SK-N-SH treated with all-trans-retinoic acid at 6 μM for 48 hours (cell line): ENCODE results near the gene ABHD4.
A peak's percentile ranks its signal among the peaks of the same experiment; 100 is the strongest.

Experiments
- ATAC-seq: fragments of 200-7000 bp; cut with Tn5 transposase; 3 replicates; pipeline ENCODE4 v1.9.1; 2020; ENCODE audit warnings: mild to moderate bottlenecking, moderate library complexity
- ARNTL ChIP-seq: fragments of 450-650 bp; formaldehyde crosslinking; IDR thresholded peaks from 2 replicates; pipeline ENCODE4 v1.5.0; 2020; ENCODE audit warnings: low read depth, mild to moderate bottlenecking, moderate library complexity, borderline replicate concordance
- BACH2 ChIP-seq: fragments of 250-450 bp; sonication (Bioruptor Pico); IDR thresholded peaks from 2 replicates; pipeline ENCODE4 v1.9.0; 2021; ENCODE audit warnings: mild to moderate bottlenecking, borderline replicate concordance
- CSDC2 ChIP-seq: fragments of 250-450 bp; sonication (Bioruptor Pico); IDR thresholded peaks from 2 replicates; pipeline ENCODE4 v1.5.0; 2020; ENCODE audit warnings: mild to moderate bottlenecking, moderate library complexity
- ESRRG ChIP-seq: fragments of 250-450 bp; sonication (Bioruptor Pico); IDR thresholded peaks from 2 replicates; pipeline ENCODE4 v1.6.1; 2021; ENCODE audit warnings: mild to moderate bottlenecking
- ISL1 ChIP-seq: fragments of 250-450 bp; sonication (Bioruptor Pico); IDR thresholded peaks from 2 replicates; pipeline ENCODE4 v2.1.2; 2022; ENCODE audit warnings: mild to moderate bottlenecking, moderate library complexity
- OSR1 ChIP-seq: fragments of 250-450 bp; sonication (Bioruptor Pico); IDR thresholded peaks from 2 replicates; pipeline ENCODE4 v1.8.0; 2022; ENCODE audit warnings: moderate library complexity, mild to moderate bottlenecking, inconsistent platforms
- PPARA ChIP-seq: fragments of 250-450 bp; sonication (Bioruptor Pico); IDR thresholded peaks from 2 replicates; pipeline ENCODE4 v1.5.0; 2020; ENCODE audit warnings: mild to moderate bottlenecking, borderline replicate concordance
- RARB ChIP-seq: fragments of 250-450 bp; sonication (Bioruptor Pico); IDR thresholded peaks from 2 replicates; pipeline ENCODE4 v1.8.0; 2021; ENCODE audit warnings: mild to moderate bottlenecking, moderate library complexity
- SNAI2 ChIP-seq: fragments of 250-450 bp; sonication (Bioruptor Pico); IDR thresholded peaks from 2 replicates; pipeline ENCODE4 v1.5.0; 2020; ENCODE audit warnings: mild to moderate bottlenecking, moderate library complexity
- TOX ChIP-seq: fragments of 250-450 bp; sonication (Bioruptor Pico); IDR thresholded peaks from 2 replicates; pipeline ENCODE4 v1.8.0; 2021; ENCODE audit warnings: mild to moderate bottlenecking, moderate library complexity, borderline replicate concordance
- ZC3H10 ChIP-seq: fragments of 250-450 bp; sonication (Bioruptor Pico); IDR thresholded peaks from 2 replicates; pipeline ENCODE4 v1.5.1; 2021; ENCODE audit warnings: mild to moderate bottlenecking, moderate library complexity
- ZFP3 ChIP-seq: fragments of 250-450 bp; sonication (Bioruptor Pico); IDR thresholded peaks from 2 replicates; pipeline ENCODE4 v1.5.0; 2020; ENCODE audit warnings: mild to moderate bottlenecking, moderate library complexity
- ZFP30 ChIP-seq: fragments of 450-650 bp; formaldehyde crosslinking; IDR thresholded peaks from 2 replicates; pipeline ENCODE4 v1.5.0; 2022; ENCODE audit warnings: mild to moderate bottlenecking, moderate library complexity
- ZNF565 ChIP-seq: fragments of 450-650 bp; formaldehyde crosslinking; conservative IDR thresholded peaks from 2 replicates; pipeline ENCODE4 v1.5.0; 2020; ENCODE audit warnings: low read depth, mild to moderate bottlenecking, moderate library complexity
- ZNF70 ChIP-seq: fragments of 450-650 bp; formaldehyde crosslinking; IDR thresholded peaks from 2 replicates; pipeline ENCODE4 v1.5.0; 2020; ENCODE audit warnings: mild to moderate bottlenecking, moderate library complexity
- ZNF8 ChIP-seq: fragments of 450-650 bp; formaldehyde crosslinking; IDR thresholded peaks from 2 replicates; pipeline ENCODE4 v1.5.0; 2020; ENCODE audit warnings: mild to moderate bottlenecking, moderate library complexity
- TF ChIP-seq, protein P1 (sequence below): fragments of 250-450 bp; sonication (Bioruptor Pico); IDR thresholded peaks from 2 replicates; pipeline ENCODE4 v1.8.0; 2021; ENCODE audit warnings: low read depth, mild to moderate bottlenecking, moderate library complexity, borderline replicate concordance
- TF ChIP-seq, protein P2 (sequence below): fragments of 250-450 bp; sonication (Bioruptor Pico); IDR thresholded peaks from 2 replicates; pipeline ENCODE4 v1.8.0; 2020; ENCODE audit warnings: mild to moderate bottlenecking, moderate library complexity, borderline replicate concordance
- TF ChIP-seq, protein P3 (sequence below): fragments of 250-450 bp; sonication (Bioruptor Pico); IDR thresholded peaks from 2 replicates; pipeline ENCODE4 v1.5.0; 2020; ENCODE audit warnings: mild to moderate bottlenecking, moderate library complexity
- TF ChIP-seq, protein P4 (sequence below): fragments of 250-450 bp; sonication (Bioruptor Pico); IDR thresholded peaks from 2 replicates; pipeline ENCODE4 v1.5.1; 2020; ENCODE audit warnings: low read depth, mild to moderate bottlenecking, moderate library complexity

The ABHD4 gene

DNA sequence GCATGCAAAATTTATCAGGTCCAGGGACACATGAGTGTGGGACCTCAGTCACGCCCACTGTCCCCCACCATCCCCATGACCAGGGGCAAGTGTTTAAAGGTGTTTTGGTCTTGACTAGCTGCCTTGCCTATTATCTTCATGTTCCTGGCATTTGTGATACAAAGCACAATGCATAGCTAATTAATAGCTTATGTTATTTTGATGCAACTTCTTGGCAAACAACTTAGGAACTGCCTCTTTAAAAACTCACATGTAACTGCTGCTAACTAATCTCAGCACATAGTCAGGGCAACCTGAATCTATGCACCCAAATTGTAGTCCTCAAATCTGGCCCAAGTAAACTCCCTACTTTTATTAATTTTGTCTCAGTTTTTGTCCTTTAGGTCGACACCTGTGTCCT lies 53.5 kb downstream of the ABHD4 start:
- ATAC-seq, result no peak
- TF ChIP-seq, protein P1, sequence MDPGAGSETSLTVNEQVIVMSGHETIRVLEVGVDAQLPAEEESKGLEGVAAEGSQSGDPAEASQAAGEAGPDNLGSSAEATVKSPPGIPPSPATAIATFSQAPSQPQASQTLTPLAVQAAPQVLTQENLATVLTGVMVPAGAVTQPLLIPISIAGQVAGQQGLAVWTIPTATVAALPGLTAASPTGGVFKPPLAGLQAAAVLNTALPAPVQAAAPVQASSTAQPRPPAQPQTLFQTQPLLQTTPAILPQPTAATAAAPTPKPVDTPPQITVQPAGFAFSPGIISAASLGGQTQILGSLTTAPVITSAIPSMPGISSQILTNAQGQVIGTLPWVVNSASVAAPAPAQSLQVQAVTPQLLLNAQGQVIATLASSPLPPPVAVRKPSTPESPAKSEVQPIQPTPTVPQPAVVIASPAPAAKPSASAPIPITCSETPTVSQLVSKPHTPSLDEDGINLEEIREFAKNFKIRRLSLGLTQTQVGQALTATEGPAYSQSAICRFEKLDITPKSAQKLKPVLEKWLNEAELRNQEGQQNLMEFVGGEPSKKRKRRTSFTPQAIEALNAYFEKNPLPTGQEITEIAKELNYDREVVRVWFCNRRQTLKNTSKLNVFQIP (CRISPR knock-in tag), result no peak
- TF ChIP-seq, protein P2, sequence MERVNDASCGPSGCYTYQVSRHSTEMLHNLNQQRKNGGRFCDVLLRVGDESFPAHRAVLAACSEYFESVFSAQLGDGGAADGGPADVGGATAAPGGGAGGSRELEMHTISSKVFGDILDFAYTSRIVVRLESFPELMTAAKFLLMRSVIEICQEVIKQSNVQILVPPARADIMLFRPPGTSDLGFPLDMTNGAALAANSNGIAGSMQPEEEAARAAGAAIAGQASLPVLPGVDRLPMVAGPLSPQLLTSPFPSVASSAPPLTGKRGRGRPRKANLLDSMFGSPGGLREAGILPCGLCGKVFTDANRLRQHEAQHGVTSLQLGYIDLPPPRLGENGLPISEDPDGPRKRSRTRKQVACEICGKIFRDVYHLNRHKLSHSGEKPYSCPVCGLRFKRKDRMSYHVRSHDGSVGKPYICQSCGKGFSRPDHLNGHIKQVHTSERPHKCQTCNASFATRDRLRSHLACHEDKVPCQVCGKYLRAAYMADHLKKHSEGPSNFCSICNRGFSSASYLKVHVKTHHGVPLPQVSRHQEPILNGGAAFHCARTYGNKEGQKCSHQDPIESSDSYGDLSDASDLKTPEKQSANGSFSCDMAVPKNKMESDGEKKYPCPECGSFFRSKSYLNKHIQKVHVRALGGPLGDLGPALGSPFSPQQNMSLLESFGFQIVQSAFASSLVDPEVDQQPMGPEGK (CRISPR knock-in tag), result no peak
- TF ChIP-seq ISL1 (CRISPR knock-in tag), result no peak
- TF ChIP-seq, protein P3, sequence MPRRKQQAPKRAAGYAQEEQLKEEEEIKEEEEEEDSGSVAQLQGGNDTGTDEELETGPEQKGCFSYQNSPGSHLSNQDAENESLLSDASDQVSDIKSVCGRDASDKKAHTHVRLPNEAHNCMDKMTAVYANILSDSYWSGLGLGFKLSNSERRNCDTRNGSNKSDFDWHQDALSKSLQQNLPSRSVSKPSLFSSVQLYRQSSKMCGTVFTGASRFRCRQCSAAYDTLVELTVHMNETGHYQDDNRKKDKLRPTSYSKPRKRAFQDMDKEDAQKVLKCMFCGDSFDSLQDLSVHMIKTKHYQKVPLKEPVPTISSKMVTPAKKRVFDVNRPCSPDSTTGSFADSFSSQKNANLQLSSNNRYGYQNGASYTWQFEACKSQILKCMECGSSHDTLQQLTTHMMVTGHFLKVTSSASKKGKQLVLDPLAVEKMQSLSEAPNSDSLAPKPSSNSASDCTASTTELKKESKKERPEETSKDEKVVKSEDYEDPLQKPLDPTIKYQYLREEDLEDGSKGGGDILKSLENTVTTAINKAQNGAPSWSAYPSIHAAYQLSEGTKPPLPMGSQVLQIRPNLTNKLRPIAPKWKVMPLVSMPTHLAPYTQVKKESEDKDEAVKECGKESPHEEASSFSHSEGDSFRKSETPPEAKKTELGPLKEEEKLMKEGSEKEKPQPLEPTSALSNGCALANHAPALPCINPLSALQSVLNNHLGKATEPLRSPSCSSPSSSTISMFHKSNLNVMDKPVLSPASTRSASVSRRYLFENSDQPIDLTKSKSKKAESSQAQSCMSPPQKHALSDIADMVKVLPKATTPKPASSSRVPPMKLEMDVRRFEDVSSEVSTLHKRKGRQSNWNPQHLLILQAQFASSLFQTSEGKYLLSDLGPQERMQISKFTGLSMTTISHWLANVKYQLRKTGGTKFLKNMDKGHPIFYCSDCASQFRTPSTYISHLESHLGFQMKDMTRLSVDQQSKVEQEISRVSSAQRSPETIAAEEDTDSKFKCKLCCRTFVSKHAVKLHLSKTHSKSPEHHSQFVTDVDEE (CRISPR knock-in tag), result no peak
- no peak for TF ChIP-seq PPARA
- TF ChIP-seq ZFP30, result no peak
- TF ChIP-seq ZC3H10 (CRISPR knock-in tag), result no peak
- no peak for TF ChIP-seq ZNF565 (CRISPR knock-in tag)
- no peak for TF ChIP-seq RARB (CRISPR knock-in tag)
- TF ChIP-seq ZFP3 (CRISPR knock-in tag), result no peak
- TF ChIP-seq BACH2 (CRISPR knock-in tag), result no peak
- no peak for TF ChIP-seq SNAI2
- no peak for TF ChIP-seq ZNF8 (CRISPR knock-in tag)
- TF ChIP-seq ZNF70 (CRISPR knock-in tag), result no peak
- no peak for TF ChIP-seq ARNTL (CRISPR knock-in tag)

DNA sequence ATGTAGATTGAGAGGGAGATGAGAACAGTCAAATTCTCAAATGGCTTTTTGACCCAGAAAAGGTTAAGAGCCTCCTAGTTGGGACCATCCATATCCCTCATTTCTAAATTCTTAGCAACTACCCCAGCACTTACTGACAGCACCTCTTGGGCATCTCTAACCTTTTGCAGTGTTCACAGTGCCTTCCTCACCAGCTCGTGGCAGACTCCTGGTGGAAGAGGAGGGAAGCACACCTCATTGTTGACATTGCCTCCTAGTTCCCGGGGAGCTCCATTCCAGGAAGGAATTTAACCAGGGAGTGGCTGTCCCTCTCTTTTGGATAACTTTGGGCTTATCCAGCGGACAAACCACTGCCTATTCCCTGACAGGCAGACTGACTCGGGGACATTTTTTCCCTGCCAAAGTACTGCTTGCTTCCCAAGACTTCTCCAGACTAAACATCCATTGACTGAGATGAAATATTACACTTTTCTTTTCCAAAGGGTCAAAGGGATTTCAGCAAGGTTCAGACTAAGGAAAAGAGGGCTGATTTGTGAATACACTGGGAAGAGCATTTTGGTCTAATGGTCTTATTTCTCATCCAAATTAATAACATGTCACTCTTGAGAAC lies 55.0 kb downstream of the ABHD4 start:
- ATAC-seq, result peak; percentile 99
- TF ChIP-seq CSDC2 (CRISPR knock-in tag) (no peak), BACH2 (CRISPR knock-in tag) (no peak), ZFP3 (CRISPR knock-in tag) (no peak)

DNA sequence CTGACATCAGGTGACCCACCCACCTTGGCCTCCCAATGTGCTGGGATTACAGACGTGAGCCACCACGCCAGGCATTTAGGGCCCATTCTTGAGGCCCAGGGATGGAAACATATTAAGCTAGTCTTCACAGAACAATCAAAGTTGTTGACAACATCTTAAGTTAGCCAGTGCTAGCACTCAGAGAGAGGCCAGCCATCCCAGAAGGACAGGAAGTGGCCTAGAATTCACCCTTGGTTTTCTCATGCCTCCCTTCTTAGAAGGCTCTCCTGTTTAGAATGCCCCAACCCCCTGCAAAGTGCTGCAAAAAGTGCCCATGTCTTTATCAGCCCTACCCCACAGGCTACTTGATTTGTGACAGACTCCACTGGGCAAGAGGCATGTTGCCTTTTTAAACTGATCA lies 58.1 kb downstream of the ABHD4 start:
- ATAC-seq, result no peak
- TF ChIP-seq ZC3H10 (CRISPR knock-in tag) (no peak), ZFP3 (CRISPR knock-in tag) (no peak), ISL1 (CRISPR knock-in tag) (no peak), ESRRG (CRISPR knock-in tag) (no peak), BACH2 (CRISPR knock-in tag) (no peak), ZFP30 (no peak), OSR1 (CRISPR knock-in tag) (no peak), PPARA (no peak), TOX (CRISPR knock-in tag) (no peak), ZNF8 (CRISPR knock-in tag) (no peak), CSDC2 (CRISPR knock-in tag) (no peak), RARB (CRISPR knock-in tag) (no peak), ZNF565 (CRISPR knock-in tag) (no peak)
- TF ChIP-seq, protein P2 (CRISPR knock-in tag), result no peak
- TF ChIP-seq, protein P1 (CRISPR knock-in tag), result no peak
- TF ChIP-seq, protein P4, sequence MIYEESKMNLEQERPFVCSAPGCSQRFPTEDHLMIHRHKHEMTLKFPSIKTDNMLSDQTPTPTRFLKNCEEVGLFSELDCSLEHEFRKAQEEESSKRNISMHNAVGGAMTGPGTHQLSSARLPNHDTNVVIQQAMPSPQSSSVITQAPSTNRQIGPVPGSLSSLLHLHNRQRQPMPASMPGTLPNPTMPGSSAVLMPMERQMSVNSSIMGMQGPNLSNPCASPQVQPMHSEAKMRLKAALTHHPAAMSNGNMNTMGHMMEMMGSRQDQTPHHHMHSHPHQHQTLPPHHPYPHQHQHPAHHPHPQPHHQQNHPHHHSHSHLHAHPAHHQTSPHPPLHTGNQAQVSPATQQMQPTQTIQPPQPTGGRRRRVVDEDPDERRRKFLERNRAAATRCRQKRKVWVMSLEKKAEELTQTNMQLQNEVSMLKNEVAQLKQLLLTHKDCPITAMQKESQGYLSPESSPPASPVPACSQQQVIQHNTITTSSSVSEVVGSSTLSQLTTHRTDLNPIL (CRISPR knock-in tag), result no peak
